IPS-15b (cell line): ENCODE data around the gene CLCNKA.
"Not testable (repeated sequence)": the region's sequence is repeated elsewhere in the genome, so short reads cannot be mapped to it uniquely, and the experiment has no call there.

ENCODE experiments used
- H3K27me3 ChIP-seq: one replicate; pipeline ENCODE4 v1.6.1; 2013; ENCODE audit warnings: low read length; ENCODE audit not compliant: control insufficient read depth, insufficient read depth
- H3K36me3 ChIP-seq: one replicate; pipeline ENCODE4 v1.6.1; 2013; ENCODE audit warnings: low read length; ENCODE audit not compliant: control insufficient read depth, insufficient read depth
- H3K4me1 ChIP-seq: one replicate; pipeline ENCODE4 v1.6.1; 2013; ENCODE audit warnings: mild to moderate bottlenecking, low read length; ENCODE audit not compliant: control insufficient read depth, insufficient read depth
- H3K4me3 ChIP-seq: one replicate; pipeline ENCODE4 v1.5.1; 2013; ENCODE audit warnings: low read depth, low read length
- H3K9ac ChIP-seq: one replicate; pipeline ENCODE4 v1.6.1; 2013; ENCODE audit warnings: low read depth, mild to moderate bottlenecking, low read length
- H3K9me3 ChIP-seq: one replicate; pipeline ENCODE4 v1.6.1; 2013; ENCODE audit warnings: mild to moderate bottlenecking, low read length; ENCODE audit not compliant: control insufficient read depth, insufficient read depth

CLCNKA gene

DNA sequence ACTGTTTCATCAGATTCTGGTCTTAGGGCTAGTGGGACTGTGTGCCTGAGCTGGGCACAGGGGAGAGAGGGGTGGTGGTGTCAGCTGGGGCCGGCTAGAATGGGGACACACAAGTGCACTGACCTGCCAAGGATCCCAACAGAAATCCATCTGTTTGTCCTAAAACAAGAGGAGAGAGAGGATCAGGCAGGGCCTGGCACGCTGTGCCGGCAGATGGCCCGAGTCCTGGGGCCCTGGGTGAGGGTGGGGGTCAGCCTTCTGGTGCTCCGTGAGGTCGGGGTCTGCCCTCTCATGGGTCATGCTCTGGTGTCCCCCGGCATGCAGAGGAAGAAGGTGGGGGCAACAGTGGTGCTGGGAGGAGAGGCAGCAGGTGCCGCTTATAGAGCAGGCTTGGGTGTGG is 18.0 kb downstream of the CLCNKA start:
- H3K4me1 ChIP-seq, H3K36me3 ChIP-seq, H3K9ac ChIP-seq, H3K27me3 ChIP-seq, H3K9me3 ChIP-seq, H3K4me3 ChIP-seq: not testable (repeated sequence)

DNA sequence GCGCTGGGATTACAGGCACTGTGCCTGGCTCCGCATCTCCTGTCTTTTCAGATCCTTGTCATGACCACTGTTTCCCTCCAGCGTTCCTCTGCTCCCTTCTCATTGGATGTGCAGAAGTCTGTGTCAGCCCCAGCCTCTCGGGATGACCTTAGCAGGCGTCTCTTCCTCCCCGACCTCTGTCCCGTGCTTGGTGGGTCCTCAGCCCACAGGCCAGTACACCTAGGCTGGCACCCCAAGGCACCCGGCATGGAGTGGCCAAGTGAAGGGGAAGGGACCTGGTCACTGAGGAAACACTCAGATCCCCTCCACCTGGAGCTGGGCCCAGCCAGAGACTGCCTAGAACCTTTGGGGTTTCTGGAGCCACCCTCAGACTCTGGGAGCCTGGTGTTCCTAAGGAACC is 19.4 kb downstream of the CLCNKA start:
- Histone ChIP-seq H3K4me3 (no peak overlapping the region), H3K4me1 (no peaks in the 10 kb centered on the region), H3K9me3 (no peaks in the 10 kb centered on the region), H3K27me3 (no peaks in the 10 kb centered on the region), H3K9ac (no peak overlapping the region), H3K36me3 (no peaks in the 10 kb centered on the region)

DNA sequence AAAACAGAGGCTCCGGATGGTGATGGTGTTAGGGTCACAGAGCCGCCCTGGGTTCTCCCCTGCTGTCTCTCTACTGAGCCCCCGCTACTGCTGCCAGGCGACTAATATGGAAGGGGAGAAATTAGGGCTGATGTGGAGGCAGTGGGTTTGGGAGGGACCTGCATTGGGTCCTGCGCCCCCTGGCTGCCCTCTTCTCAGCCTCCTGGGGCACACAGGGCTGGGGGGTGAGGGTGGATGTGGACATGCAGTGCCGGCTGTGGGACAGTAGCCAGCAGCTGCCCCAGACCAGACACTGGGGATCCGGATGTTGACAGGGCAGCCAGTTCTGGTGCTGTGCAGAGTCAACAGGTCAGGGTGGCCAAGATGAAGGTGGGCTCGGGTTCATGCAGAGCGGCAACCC is 20.3 kb downstream of the CLCNKA start:
- H3K9ac ChIP-seq: no peak overlapping the region
- H3K9me3 ChIP-seq: no peaks in the 10 kb centered on the region
- H3K4me1 ChIP-seq: no peaks in the 10 kb centered on the region
- H3K27me3 ChIP-seq: no peaks in the 10 kb centered on the region
- no peaks in the 10 kb centered on the region for H3K36me3 ChIP-seq
- no peak overlapping the region for H3K4me3 ChIP-seq

DNA sequence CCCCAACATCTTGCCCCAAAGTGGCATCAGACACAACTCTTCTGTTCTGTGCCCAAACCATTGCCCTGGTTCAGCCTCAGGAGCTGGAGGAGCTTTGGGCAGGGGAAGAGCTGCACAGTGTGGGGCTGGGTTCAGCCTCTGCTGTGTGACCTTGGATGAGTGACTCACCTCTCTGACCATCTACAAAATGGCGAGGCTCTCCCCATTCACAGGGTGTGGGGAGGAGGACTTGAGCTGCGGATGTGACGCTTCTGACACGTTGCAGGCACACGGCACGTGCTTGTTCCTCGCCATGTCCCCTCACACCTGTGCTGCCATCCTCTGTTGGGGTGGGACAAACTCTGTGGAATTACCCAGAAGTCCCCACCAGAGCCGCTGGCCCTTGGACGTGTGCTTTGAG is 20.8 kb downstream of the CLCNKA start:
- H3K4me3 ChIP-seq, H3K9ac ChIP-seq, H3K4me1 ChIP-seq, H3K9me3 ChIP-seq, H3K27me3 ChIP-seq, H3K36me3 ChIP-seq: not testable (repeated sequence)

DNA sequence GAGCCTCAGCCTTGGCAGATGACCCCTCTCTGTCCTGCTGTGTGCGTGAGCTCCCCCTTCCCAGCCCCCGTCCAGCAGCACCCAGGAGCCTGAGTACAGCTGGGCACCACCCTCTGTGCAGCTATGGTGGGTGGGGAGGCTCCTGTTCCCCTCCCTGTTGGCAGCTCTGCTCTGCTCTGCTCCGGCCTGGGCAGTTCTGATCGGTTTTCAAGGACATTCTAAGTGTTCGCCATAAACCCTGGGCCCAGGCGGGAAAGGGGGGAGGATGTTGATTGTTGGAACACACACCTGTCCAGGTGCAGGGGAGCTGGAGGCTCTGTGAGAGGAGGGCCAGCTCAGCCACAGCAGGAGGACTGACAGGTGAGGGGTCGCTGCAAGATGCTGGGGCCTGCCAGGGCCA is 21.7 kb downstream of the CLCNKA start, which contains the start of gene CLCNKB:
Gene CLCNKB (plus strand): TSS at position 262 of the 400 bp plus-strand sequence. CDS start 711 bp downstream, outside the sequence.
- H3K4me1 ChIP-seq: no peaks in the 10 kb centered on the region
- H3K9ac ChIP-seq: no peak within 1 kb of the TSS
- H3K4me3 ChIP-seq: no peak within 1 kb of the TSS
- no peaks in the 10 kb centered on the region for H3K9me3 ChIP-seq
- H3K36me3 ChIP-seq: no peaks in the 10 kb centered on the region
- H3K27me3 ChIP-seq: peaks cover 2% of the 10 kb centered on the region

DNA sequence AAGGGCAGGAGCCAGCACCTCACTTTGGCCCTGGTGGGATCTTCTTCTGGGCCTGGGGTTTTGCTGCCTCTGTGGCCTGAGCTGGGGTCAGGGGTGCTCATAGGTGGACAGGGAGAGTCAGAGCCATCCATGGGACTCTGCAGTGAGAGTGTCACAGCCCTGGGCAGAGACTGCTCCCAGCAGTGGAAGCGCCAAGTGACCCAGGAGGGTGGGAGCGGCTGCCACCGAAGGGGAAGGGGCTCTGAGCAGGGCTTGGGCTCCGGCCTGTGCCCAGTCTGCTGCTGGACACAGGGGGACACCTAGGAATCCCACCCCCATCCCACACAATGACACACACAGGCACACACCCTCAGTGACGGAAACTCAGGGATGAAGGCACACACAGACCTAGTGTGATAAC is 22.1 kb downstream of the CLCNKA start:
- Histone ChIP-seq H3K4me1 (no peaks in the 10 kb centered on the region), H3K36me3 (no peaks in the 10 kb centered on the region), H3K4me3 (no peak overlapping the region), H3K27me3 (peaks cover 2% of the 10 kb centered on the region), H3K9ac (no peak overlapping the region), H3K9me3 (no peaks in the 10 kb centered on the region)

DNA sequence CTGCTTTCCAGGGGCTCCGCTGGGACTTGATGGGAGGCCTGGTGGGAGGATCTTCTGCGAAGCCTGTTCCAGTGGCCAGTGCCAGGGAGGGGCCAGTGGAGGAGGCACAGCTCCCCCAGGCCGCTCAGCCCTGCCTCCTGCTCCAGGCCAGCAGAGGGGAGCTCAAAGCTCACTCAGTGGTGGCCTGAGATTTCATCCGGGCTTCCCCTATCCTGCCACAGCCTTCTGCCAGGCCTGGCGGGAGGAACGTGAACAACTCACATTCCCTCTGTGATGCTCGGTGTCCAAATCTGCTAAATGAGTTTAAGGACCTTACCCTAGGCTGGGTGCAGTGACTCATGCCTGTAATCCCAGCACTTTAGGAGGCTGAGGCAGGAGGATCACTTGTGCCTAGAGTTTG is 25.0 kb downstream of the CLCNKA start:
- Histone ChIP-seq H3K9ac (no peak overlapping the region), H3K27me3 (peaks cover 2% of the 10 kb centered on the region), H3K4me1 (no peaks in the 10 kb centered on the region), H3K9me3 (no peaks in the 10 kb centered on the region), H3K4me3 (no peak overlapping the region), H3K36me3 (no peaks in the 10 kb centered on the region)

DNA sequence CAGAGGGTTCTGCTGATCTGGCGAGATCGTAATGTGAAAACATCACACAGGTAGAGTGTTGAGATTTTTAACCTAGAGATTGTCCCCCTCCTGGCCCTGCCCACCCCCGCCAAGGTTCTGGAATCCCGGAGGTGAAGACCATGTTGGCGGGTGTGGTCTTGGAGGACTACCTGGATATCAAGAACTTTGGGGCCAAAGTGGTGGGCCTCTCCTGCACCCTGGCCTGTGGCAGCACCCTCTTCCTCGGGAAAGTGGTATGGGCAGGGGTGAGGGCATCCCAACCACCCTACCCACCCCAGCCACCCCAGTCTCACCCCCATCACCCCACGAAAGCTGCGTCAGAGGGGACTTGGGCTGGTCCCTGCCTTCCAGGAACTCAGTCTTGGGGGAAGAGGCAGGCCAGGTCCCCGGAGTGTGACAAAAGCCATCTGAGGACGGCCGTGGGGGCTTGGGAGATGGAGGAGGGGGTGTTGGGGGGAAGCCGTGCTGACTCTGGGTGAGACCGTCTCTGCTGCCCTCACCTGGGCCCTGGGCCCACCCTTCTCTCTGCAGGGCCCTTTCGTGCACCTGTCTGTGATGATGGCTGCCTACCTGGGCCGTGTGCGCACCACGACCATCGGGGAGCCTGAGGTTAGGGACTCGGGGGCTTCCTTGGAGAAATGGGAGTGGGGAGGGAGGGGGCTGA is 26.1 kb downstream of the CLCNKA start:
- Histone ChIP-seq H3K4me1 (no peaks in the 10 kb centered on the region), H3K27me3 (peaks cover 2% of the 10 kb centered on the region), H3K36me3 (no peaks in the 10 kb centered on the region), H3K9me3 (no peaks in the 10 kb centered on the region), H3K9ac (no peak overlapping the region), H3K4me3 (peak overlapping the region; percentile 26)

DNA sequence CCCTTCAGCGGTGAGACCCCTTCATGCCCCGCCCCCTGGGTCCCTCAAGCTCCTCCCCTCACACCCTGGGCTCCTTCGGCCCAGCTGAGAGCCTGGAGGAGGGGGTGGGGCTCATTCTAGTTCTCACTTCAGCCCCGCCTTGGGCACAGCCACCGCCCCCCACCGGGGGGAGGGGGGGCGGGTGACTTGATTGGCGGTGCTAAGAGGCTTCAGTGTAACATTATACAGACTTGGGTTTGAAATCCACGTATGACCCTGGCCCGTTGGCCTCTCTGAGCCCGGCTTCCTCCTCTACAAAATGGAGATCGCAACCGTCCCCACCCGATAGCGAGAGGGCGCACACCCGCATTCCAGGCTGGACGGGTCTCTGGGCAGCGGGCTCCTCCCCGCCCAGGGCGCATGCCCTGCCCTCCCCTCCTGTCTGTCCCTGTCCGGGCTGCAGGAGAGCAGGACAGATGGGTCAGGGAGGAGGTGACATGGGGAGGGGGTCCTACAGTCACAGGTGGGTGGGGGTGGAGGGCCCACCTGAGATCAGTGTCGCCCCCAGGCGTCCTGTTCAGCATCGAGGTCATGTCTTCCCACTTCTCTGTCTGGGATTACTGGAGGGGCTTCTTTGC is 26.8 kb downstream of the CLCNKA start:
- peak overlapping the region; percentile 62 for H3K4me3 ChIP-seq
- H3K36me3 ChIP-seq: no peaks in the 10 kb centered on the region
- H3K27me3 ChIP-seq: peaks cover 2% of the 10 kb centered on the region
- no peaks in the 10 kb centered on the region for H3K9me3 ChIP-seq
- H3K4me1 ChIP-seq: no peaks in the 10 kb centered on the region
- peak overlapping the region; percentile 14 for H3K9ac ChIP-seq

DNA sequence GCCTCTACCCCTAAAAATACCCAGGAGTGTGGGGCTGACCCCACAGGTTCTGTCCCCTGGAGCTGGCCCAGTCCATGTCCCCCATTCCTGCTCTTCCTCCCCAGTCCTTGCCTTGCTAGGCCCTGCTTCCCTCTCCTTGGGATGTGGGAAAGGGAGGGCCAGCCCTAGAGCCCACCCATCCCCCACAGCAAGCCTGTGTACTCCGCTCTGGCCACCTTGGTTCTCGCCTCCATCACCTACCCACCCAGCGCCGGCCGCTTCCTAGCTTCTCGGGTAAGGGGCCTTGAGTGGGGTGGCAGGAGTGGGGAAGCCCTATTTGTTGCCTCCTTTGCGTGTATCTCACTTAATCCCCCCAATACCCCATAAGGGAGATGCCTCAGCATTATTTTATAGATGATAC is 28.5 kb downstream of the CLCNKA start:
- peaks cover 2% of the 10 kb centered on the region for H3K27me3 ChIP-seq
- no peaks in the 10 kb centered on the region for H3K36me3 ChIP-seq
- H3K9me3 ChIP-seq: no peaks in the 10 kb centered on the region
- no peaks in the 10 kb centered on the region for H3K4me1 ChIP-seq
- no peak overlapping the region for H3K9ac ChIP-seq
- H3K4me3 ChIP-seq: no peak overlapping the region

DNA sequence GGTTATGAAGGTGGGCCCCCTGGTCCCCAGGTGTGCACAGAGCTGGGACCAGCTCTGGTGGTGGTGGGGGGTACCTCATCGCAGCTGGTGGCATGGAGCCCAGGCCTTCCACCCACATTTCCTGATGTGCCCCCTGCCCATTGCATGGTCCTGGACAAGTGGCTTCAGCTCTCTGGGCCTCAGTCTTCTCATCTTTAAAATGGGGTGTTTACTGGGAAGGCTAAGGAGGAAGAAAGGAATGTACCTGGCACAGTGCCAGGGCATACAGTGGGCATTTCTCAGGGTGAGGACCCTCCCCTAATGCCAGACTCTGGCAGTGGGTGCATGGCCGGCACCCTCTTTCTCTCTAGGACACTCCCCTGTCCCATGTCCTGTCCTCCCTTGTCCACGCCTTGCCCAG is 29.2 kb downstream of the CLCNKA start:
- Histone ChIP-seq H3K4me1 (peaks cover 5% of the 10 kb centered on the region), H3K9me3 (no peaks in the 10 kb centered on the region), H3K9ac (no peak overlapping the region), H3K27me3 (peaks cover 2% of the 10 kb centered on the region), H3K36me3 (no peaks in the 10 kb centered on the region), H3K4me3 (no peak overlapping the region)

DNA sequence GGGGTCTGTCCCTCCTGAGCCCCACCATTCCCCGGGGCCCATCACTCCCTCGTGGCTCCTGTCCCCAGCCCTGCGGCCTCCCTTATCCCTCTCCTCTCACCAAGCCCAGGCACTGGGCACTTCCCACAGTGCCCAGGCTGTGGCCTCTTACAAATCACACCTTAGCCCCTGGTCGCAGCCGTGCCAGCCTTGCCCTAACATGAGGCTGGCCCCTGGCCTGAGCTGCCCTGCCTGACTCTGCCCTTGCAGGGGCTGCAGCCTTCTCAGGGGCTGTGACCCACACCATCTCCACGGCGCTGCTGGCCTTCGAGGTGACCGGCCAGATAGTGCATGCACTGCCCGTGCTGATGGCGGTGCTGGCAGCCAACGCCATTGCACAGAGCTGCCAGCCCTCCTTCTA is 30.1 kb downstream of the CLCNKA start:
- not testable (repeated sequence) for H3K9ac ChIP-seq, H3K4me3 ChIP-seq, H3K27me3 ChIP-seq, H3K4me1 ChIP-seq, H3K9me3 ChIP-seq, H3K36me3 ChIP-seq
